GM12878 (cell line): ENCODE measurements around the gene RAPGEF1. TPM values are rescaled to one million over a fixed set of nuclear protein-coding genes. Genes with fewer than 3 reads are reported as not detected.

ENCODE experiments used
- ATF3 ChIP-seq: IDR thresholded peaks from 2 replicates; pipeline ENCODE4 v1.6.1; 2011; ENCODE audit warnings: low read depth, mild to moderate bottlenecking, low read length, moderate library complexity, borderline replicate concordance; ENCODE audit errors: extremely low read depth
- E4F1 ChIP-seq: fragments of 450-650 bp; IDR thresholded peaks from 2 replicates; pipeline ENCODE4 v1.6.1; 2018; ENCODE audit warnings: borderline replicate concordance, mild to moderate bottlenecking; ENCODE audit not compliant: partially characterized antibody
- IKZF2 ChIP-seq, 2 experiments: fragments of 450-650 bp; IDR thresholded peaks; 2 replicates each; pipeline ENCODE4 v1.6.1; 2017; ENCODE audit warnings: mild to moderate bottlenecking in 2 of 2, moderate library complexity in 2 of 2
- IRF4 ChIP-seq: IDR thresholded peaks from 2 replicates; pipeline ENCODE4 v1.6.1; 2011; ENCODE audit warnings: low read depth, low read length
- MTA2 ChIP-seq: fragments of 450-650 bp; IDR thresholded peaks from 2 replicates; pipeline ENCODE4 v1.6.1; 2016; ENCODE audit warnings: low read depth, mild to moderate bottlenecking, moderate library complexity
- MXI1 ChIP-seq: fragments of 150-350 bp; IDR thresholded peaks from 2 replicates; pipeline ENCODE4 v1.6.1; 2011; ENCODE audit warnings: low read depth, mild to moderate bottlenecking, inconsistent platforms, low read length, improper control_type of control experiment
- MYC ChIP-seq: IDR thresholded peaks from 2 replicates; pipeline ENCODE4 v1.6.1; 2011; ENCODE audit warnings: mild to moderate bottlenecking, low read length, moderate library complexity, inconsistent platforms; ENCODE audit not compliant: insufficient read depth, insufficient replicate concordance, insufficient read length, severe bottlenecking
- NFIC ChIP-seq: IDR thresholded peaks from 2 replicates; pipeline ENCODE4 v1.6.1; 2012; ENCODE audit warnings: low read depth, mild to moderate bottlenecking, inconsistent platforms, low read length, moderate library complexity
- RUNX3 ChIP-seq: IDR thresholded peaks from 2 replicates; pipeline ENCODE4 v1.6.1; 2012; ENCODE audit warnings: low read length, inconsistent platforms
- SKIL ChIP-seq: fragments of 450-650 bp; IDR thresholded peaks from 2 replicates; pipeline ENCODE4 v1.6.1; 2017; ENCODE audit warnings: mild to moderate bottlenecking, low read depth, inconsistent platforms; ENCODE audit not compliant: poor library complexity, severe bottlenecking
- SMAD1 ChIP-seq: fragments of 450-650 bp; IDR thresholded peaks from 2 replicates; pipeline ENCODE4 v1.6.1; 2018; ENCODE audit warnings: mild to moderate bottlenecking, low read depth; ENCODE audit not compliant: partially characterized antibody
- TAF1 ChIP-seq: IDR thresholded peaks from 2 replicates; pipeline ENCODE4 v1.6.1; 2011; ENCODE audit warnings: mild to moderate bottlenecking, low read depth, low read length, borderline replicate concordance
- ZNF687 ChIP-seq: fragments of 450-650 bp; IDR thresholded peaks from 2 replicates; pipeline ENCODE4 v1.6.1; 2017; ENCODE audit warnings: mild to moderate bottlenecking, moderate library complexity
- polyA plus RNA-seq, 11 experiments: library from polyadenylated mRNA; depleted of rRNA in 4 of 11; unstranded in 6 of 11; stranded (reverse) in 5 of 11; fragments of >200 nt; fragmentation: Nextera tagmentation in 4 of 11; fragmentation: Illumina TruSeq in 1 of 11; extraction: Ambion mirVana in 4 of 11; extraction: Trizol in 1 of 11; gene quantifications; 1 replicate in 1 of 11; 2 replicates in 10 of 11; pipeline versions ENCODE4 v1.2.1 to v1.2.3, GENCODE V29; 2011 to 2016; ENCODE audit warnings: inconsistent platforms in 2 of 11, missing spikeins in 2 of 11, low read depth in 1 of 11
- total RNA-seq, 4 experiments: library from RNA; depleted of rRNA in 3 of 4; stranded (reverse); fragments of >200 nt in 3 of 4; fragmentation: Illumina TruSeq in 1 of 4; extraction: Trizol in 1 of 4; gene quantifications; 2 replicates each; pipeline versions ENCODE4 v1.2.1 to v1.2.3, GENCODE V29; 2013 to 2021
- TF ChIP-seq, protein P1 (sequence below): IDR thresholded peaks from 2 replicates; pipeline ENCODE4 v1.6.1; 2012; ENCODE audit warnings: low read depth, low read length, improper control_type of control experiment
- TF ChIP-seq, protein P2 (sequence below): IDR thresholded peaks from 2 replicates; pipeline ENCODE4 v1.6.1; 2012; ENCODE audit warnings: low read depth, low read length, improper control_type of control experiment
- TF ChIP-seq, protein P3 (sequence below): IDR thresholded peaks from 2 replicates; pipeline ENCODE4 v1.6.1; 2011; ENCODE audit warnings: mild to moderate bottlenecking, low read depth, low read length, moderate library complexity; ENCODE audit not compliant: insufficient replicate concordance

The RAPGEF1 gene
- total and polyA plus RNA-seq, 10 of the 15 experiments (the other 5 are each of a cell fraction or from before 2014, with no cell fraction given): 0.42 to 113 (median 45.9) TPM

GRCh38 chr9:131656356-131657036 is 83.4 kb downstream of the RAPGEF1 start (continued):
- TF ChIP-seq, protein P1, sequence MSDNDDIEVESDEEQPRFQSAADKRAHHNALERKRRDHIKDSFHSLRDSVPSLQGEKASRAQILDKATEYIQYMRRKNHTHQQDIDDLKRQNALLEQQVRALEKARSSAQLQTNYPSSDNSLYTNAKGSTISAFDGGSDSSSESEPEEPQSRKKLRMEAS: no peak
- TF ChIP-seq MTA2: peak; percentile 58
- peak; percentile 93 to 96 for TF ChIP-seq IKZF2 (IDR thresholded peaks at IDR 0.05)
- no peak for TF ChIP-seq E4F1
- TF ChIP-seq, protein P2, sequence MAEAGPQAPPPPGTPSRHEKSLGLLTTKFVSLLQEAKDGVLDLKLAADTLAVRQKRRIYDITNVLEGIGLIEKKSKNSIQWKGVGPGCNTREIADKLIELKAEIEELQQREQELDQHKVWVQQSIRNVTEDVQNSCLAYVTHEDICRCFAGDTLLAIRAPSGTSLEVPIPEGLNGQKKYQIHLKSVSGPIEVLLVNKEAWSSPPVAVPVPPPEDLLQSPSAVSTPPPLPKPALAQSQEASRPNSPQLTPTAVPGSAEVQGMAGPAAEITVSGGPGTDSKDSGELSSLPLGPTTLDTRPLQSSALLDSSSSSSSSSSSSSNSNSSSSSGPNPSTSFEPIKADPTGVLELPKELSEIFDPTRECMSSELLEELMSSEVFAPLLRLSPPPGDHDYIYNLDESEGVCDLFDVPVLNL: no peak
- TF ChIP-seq IRF4: 0 out of 2 replicates have a peak, but pooled peaks have one; percentile 4
- TF ChIP-seq RUNX3: peak; percentile 39
- TF ChIP-seq SKIL: peak; percentile 57
- no peak for TF ChIP-seq ATF3
- peak; percentile 48; the same call in 1 of the 2 replicates for TF ChIP-seq NFIC
- 0 out of 2 replicates have a peak, but pooled peaks have one; percentile 14 for TF ChIP-seq TAF1
- no peak for TF ChIP-seq MYC
- TF ChIP-seq SMAD1: no peak
- TF ChIP-seq ZNF687: peak; percentile 92
- no peak; the same call in 1 of the 2 replicates for TF ChIP-seq MXI1
- TF ChIP-seq, protein P3, sequence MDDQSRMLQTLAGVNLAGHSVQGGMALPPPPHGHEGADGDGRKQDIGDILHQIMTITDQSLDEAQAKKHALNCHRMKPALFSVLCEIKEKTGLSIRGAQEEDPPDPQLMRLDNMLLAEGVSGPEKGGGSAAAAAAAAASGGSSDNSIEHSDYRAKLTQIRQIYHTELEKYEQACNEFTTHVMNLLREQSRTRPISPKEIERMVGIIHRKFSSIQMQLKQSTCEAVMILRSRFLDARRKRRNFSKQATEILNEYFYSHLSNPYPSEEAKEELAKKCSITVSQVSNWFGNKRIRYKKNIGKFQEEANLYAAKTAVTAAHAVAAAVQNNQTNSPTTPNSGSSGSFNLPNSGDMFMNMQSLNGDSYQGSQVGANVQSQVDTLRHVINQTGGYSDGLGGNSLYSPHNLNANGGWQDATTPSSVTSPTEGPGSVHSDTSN: no peak
